PC-9 (cell line): ENCODE results near the gene DSCAM. TPM values are rescaled to one million over a fixed set of nuclear protein-coding genes. Genes with fewer than 3 reads are reported as not detected.

ENCODE experiments used
- BruUV-seq: library from RNA; stranded (reverse); fragments of 400-500 nt; replicated peaks from 2 replicates; lab custom pipeline; 2021; lab: Mats Ljungman, UMichigan
- CTCF ChIA-PET: fragments of 300-600 bp; sonication (Branson Sonifier 250); formaldehyde crosslinking; loops from one replicate; lab custom pipeline; 2022; ENCODE audit warnings: antibody characterized with exemption; lab: Charles Lee
- POLR2A ChIA-PET: fragments of 300-600 bp; sonication (Branson Sonifier 250); formaldehyde crosslinking; loops from one replicate; lab custom pipeline; 2022; ENCODE audit warnings: antibody characterized with exemption; ENCODE audit not compliant: unreplicated experiment; lab: Charles Lee
- DNase-seq, 2 experiments: peaks; one replicate each; pipeline versions ENCODE4 v3.0.0 to v3.0.0-alpha.2; 2015 to 2022; ENCODE audit warnings: mixed read lengths in 1 of 2
- H2AFZ ChIP-seq: fragments of 200-600 bp; sonication (generic); 2 replicates; pipeline ENCODE4 v1.8.1; 2017; ENCODE audit warnings: antibody characterized with exemption
- H3F3A ChIP-seq: fragments of 200-600 bp; sonication (generic); 2 replicates; pipeline ENCODE4 v1.8.1; 2017; ENCODE audit warnings: antibody characterized with exemption, mild to moderate bottlenecking, low read depth; ENCODE audit not compliant: insufficient read depth
- H3K27ac ChIP-seq: fragments of 200-600 bp; sonication (generic); 2 replicates; pipeline ENCODE4 v1.6.1; 2016; ENCODE audit warnings: mixed run types
- H3K27me3 ChIP-seq: fragments of 200-600 bp; sonication (generic); 2 replicates; pipeline ENCODE4 v1.6.1; 2016; ENCODE audit warnings: low read depth, mixed run types; ENCODE audit not compliant: insufficient read depth
- H3K36me3 ChIP-seq: fragments of 200-600 bp; sonication (generic); 2 replicates; pipeline ENCODE4 v1.6.1; 2016; ENCODE audit warnings: low read depth, mixed run types
- H3K4me1 ChIP-seq: fragments of 200-600 bp; sonication (generic); replicated peaks from 2 replicates; pipeline ENCODE4 v1.6.1; 2016; ENCODE audit warnings: mixed run types; ENCODE audit not compliant: insufficient read depth
- H3K4me2 ChIP-seq: fragments of 200-600 bp; sonication (generic); 2 replicates; pipeline ENCODE4 v1.6.1; 2017; ENCODE audit warnings: mixed run types
- H3K4me3 ChIP-seq: fragments of 200-600 bp; sonication (generic); 2 replicates; pipeline ENCODE4 v1.6.1; 2016; ENCODE audit warnings: mixed run types
- H3K79me2 ChIP-seq: fragments of 200-600 bp; sonication (generic); 2 replicates; pipeline ENCODE4 v1.6.1; 2017; ENCODE audit warnings: low read depth, mixed run types
- H3K9me2 ChIP-seq: fragments of 200-600 bp; sonication (generic); 2 replicates; pipeline ENCODE4 v1.8.1; 2017; ENCODE audit warnings: mild to moderate bottlenecking; ENCODE audit not compliant: insufficient read depth
- H3K9me3 ChIP-seq: fragments of 200-600 bp; sonication (generic); 2 replicates; pipeline ENCODE4 v1.8.1; 2016; ENCODE audit warnings: low read depth; ENCODE audit not compliant: insufficient read depth
- H4K20me1 ChIP-seq: fragments of 200-600 bp; sonication (generic); 2 replicates; pipeline ENCODE4 v1.8.1; 2017; ENCODE audit not compliant: insufficient read depth
- EZH2 ChIP-seq: fragments of 200-600 bp; sonication (generic); IDR thresholded peaks from 2 replicates; pipeline ENCODE4 v1.8.0; 2017; ENCODE audit warnings: antibody characterized with exemption, low read depth
- intact Hi-C: fragments of 100-400 bp; cut with micrococcal nuclease; formaldehyde crosslinking; loops from one replicate; pipeline ENCODE4 v1.10.0; 2022; ENCODE audit not compliant: unreplicated experiment
- total RNA-seq: library from RNA; stranded (reverse); gene quantifications from 2 replicates; pipeline ENCODE4 v1.2.3, GENCODE V29; 2021
- TF ChIP-seq, protein P1 (sequence below): fragments of 200-600 bp; sonication (generic); conservative IDR thresholded peaks from 2 replicates; pipeline ENCODE4 v1.6.1; 2017; ENCODE audit warnings: mixed run types, antibody characterized with exemption, mild to moderate bottlenecking, moderate library complexity

Gene DSCAM
- total RNA-seq, 1 experiment from 2014 or later = not detected

DNA sequence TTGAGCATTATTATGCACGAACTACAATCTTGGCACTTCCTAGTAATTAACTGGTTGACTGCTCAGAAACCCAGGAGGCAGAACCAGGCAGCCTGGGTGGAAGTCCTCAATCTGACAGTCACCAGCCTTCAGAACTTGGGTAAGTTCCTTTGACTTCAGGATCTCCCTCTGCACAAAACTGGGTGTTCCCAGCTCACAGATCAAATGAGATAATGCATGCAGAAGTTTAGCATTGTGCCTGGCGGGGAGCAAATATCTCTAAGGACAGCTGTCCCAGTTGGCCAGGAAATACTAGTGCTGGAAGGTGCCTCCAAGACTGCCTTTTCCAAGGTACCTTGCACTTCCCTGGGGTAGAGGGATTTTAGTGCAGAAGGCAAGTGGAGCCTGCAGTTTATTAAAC is 684.9 kb downstream of the DSCAM start:
- H3K27me3 ChIP-seq = peaks cover 8% of the 10 kb centered on the region; the same call in 1 of the 2 replicates
- no TSS peak for BruUV-seq
- TF ChIP-seq EZH2 = no peak
- TF ChIP-seq, protein P1, sequence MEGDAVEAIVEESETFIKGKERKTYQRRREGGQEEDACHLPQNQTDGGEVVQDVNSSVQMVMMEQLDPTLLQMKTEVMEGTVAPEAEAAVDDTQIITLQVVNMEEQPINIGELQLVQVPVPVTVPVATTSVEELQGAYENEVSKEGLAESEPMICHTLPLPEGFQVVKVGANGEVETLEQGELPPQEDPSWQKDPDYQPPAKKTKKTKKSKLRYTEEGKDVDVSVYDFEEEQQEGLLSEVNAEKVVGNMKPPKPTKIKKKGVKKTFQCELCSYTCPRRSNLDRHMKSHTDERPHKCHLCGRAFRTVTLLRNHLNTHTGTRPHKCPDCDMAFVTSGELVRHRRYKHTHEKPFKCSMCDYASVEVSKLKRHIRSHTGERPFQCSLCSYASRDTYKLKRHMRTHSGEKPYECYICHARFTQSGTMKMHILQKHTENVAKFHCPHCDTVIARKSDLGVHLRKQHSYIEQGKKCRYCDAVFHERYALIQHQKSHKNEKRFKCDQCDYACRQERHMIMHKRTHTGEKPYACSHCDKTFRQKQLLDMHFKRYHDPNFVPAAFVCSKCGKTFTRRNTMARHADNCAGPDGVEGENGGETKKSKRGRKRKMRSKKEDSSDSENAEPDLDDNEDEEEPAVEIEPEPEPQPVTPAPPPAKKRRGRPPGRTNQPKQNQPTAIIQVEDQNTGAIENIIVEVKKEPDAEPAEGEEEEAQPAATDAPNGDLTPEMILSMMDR = no peak
- no peak overlapping the region for H3K27ac ChIP-seq
- H3F3A ChIP-seq = no peaks in the 10 kb centered on the region
- H3K9me2 ChIP-seq = no peaks in the 10 kb centered on the region
- H3K79me2 ChIP-seq = no peaks in the 10 kb centered on the region
- no peak overlapping the region for H2AFZ ChIP-seq
- ChIA-PET POLR2A (no interaction called here), CTCF (no interaction called here)
- no peak for DNase-seq
- intact Hi-C loops = no loop called here
- H3K4me2 ChIP-seq = no peak overlapping the region
- H3K4me1 ChIP-seq = no peaks in the 10 kb centered on the region
- no peak overlapping the region for H3K4me3 ChIP-seq
- no peaks in the 10 kb centered on the region for H3K36me3 ChIP-seq
- H3K9me3 ChIP-seq = no peaks in the 10 kb centered on the region
- no peaks in the 10 kb centered on the region for H4K20me1 ChIP-seq

DNA sequence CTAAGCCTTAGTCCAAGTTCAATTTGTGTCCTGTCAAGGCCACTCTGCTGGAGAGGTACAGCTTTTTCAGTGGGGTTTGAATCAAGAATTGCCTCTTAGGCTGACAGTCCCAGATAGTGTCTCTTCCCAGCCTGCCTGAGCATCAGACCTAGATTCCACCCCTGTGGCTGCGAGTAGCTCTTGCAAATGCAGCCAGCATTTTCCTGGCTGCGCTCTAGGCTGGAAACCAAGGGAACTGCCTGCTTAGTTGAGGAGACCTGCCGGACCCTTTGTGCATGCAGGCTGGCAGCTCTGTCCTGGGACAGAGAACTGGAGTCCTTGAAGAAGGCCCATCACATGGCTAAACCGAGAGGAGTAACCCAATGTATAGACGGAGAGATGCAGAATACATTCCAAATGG is 686.0 kb downstream of the DSCAM start:
- CTCF ChIA-PET = no interaction called here
- no peak for DNase-seq
- POLR2A ChIA-PET = no interaction called here

DNA sequence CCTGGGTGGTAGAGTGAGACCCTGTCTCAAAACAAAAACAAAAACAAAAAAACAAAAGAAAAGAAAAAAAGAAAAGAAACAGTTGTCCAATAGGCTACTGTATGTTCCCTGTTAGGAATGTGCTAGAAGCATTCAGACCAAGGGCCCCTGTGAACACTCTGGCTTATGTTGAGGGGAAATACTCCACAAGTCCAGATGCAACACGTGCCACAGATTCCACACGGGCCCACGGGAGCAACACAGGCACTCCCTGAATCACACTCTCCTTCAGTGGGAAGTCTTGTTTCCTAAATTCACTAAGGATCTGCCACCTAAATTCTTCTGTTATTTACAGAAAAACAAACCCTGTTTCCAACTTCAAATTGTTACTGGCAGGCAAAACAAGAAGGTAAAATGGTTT is 688.6 kb downstream of the DSCAM start:
- Histone ChIP-seq H3K36me3 (no peaks in the 10 kb centered on the region), H3K27me3 (no peaks in the 10 kb centered on the region), H3K9me3 (no peaks in the 10 kb centered on the region), H4K20me1 (no peaks in the 10 kb centered on the region), H3K4me1 (no peaks in the 10 kb centered on the region), H3K79me2 (no peaks in the 10 kb centered on the region), H3K27ac (no peak overlapping the region), H2AFZ (no peak overlapping the region), H3K4me2 (no peak overlapping the region), H3K9me2 (no peaks in the 10 kb centered on the region), H3K4me3 (no peak overlapping the region), H3F3A (no peaks in the 10 kb centered on the region)
- no peak for DNase-seq
- no TSS peak for BruUV-seq
- intact Hi-C loops = no loop called here
- TF ChIP-seq, protein P1 = no peak
- no peak for TF ChIP-seq EZH2
- ChIA-PET CTCF (no interaction called here), POLR2A (no interaction called here)

More for the DNA sequence above, 686.0 kb downstream of the DSCAM start:
- no TSS peak for BruUV-seq
- no peak for TF ChIP-seq EZH2
- TF ChIP-seq, protein P1 = no peak
- no peak overlapping the region for H3K27ac ChIP-seq
- no peak overlapping the region for H2AFZ ChIP-seq
- H3K4me1 ChIP-seq = no peaks in the 10 kb centered on the region
- intact Hi-C loops = no loop called here
- H3K36me3 ChIP-seq = no peaks in the 10 kb centered on the region
- no peaks in the 10 kb centered on the region for H3K9me2 ChIP-seq
- H3K4me3 ChIP-seq = no peak overlapping the region
- no peaks in the 10 kb centered on the region for H3K9me3 ChIP-seq
- no peaks in the 10 kb centered on the region for H3F3A ChIP-seq
- H4K20me1 ChIP-seq = no peaks in the 10 kb centered on the region
- no peaks in the 10 kb centered on the region for H3K79me2 ChIP-seq
- H3K27me3 ChIP-seq = no peaks in the 10 kb centered on the region
- no peak overlapping the region for H3K4me2 ChIP-seq
